Measurements from ENCODE around the gene AGAP1.

The AGAP1 gene

DNA sequence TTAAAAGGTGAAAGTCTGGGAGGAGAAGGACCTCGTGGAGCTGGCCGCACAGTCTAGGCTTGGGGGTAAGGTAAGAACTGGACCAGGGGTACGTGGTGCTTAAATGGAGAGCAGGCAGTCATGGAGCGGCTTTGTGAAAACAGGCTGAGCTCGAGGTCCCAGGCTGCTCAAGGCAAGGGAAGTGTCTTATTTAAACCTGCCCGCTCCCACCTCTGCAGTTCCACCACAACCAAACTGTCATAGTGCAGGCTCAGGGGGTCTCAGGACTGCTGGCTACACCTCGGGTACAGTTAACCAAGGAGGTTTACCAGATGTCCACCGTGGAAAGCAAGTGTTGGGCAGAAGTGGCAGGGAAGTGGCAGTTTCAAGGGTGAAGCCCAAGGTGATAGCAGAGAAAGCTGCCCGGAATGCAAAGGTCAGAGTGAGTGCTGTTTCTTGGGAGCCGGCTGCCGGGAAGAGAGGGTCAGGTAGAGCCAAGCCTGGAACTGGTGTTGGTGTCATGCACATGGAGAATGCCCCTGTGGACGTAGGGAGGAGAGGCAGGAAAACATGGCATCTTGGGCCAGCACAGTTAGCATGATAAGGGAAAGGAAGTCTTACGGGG, 471.0 kb downstream of the AGAP1 start:
- DNase-seq (ENCODE audit: low read depth): no peak
- TF ChIP-seq, protein P1, sequence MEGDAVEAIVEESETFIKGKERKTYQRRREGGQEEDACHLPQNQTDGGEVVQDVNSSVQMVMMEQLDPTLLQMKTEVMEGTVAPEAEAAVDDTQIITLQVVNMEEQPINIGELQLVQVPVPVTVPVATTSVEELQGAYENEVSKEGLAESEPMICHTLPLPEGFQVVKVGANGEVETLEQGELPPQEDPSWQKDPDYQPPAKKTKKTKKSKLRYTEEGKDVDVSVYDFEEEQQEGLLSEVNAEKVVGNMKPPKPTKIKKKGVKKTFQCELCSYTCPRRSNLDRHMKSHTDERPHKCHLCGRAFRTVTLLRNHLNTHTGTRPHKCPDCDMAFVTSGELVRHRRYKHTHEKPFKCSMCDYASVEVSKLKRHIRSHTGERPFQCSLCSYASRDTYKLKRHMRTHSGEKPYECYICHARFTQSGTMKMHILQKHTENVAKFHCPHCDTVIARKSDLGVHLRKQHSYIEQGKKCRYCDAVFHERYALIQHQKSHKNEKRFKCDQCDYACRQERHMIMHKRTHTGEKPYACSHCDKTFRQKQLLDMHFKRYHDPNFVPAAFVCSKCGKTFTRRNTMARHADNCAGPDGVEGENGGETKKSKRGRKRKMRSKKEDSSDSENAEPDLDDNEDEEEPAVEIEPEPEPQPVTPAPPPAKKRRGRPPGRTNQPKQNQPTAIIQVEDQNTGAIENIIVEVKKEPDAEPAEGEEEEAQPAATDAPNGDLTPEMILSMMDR (IDR thresholded peaks at IDR 0.05; ENCODE audit: low read depth, low read length, missing control alignments): no peak
- H3K4me3 ChIP-seq (ENCODE audit: low read depth, low read length): no peak overlapping the region

DNA sequence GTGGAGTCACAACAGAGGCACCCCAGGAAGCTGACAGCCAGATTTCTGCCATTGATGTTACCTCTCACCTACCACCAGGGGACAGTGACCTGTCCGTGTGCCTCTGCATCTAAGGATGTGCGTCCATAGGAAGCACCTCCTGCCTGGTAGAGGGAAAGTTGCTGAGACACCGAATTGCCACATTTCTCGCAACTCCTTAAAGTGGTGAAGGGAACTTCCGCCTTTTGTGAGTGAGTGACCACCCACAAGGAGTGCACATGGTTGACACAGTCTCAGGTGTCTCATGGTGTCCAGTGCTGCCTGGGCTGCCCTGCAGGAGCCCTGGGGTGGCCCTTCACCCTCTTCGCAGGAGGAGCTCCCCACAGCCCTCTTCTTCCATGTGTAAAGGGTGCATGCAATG, 472.6 kb downstream of the AGAP1 start:
- no peak for DNase-seq (ENCODE audit: low read depth)
- no peak overlapping the region for H3K4me3 ChIP-seq (ENCODE audit: low read depth, low read length)
- TF ChIP-seq, protein P1 (IDR thresholded peaks at IDR 0.05; ENCODE audit: low read depth, low read length, missing control alignments): peak; percentile 28

DNA sequence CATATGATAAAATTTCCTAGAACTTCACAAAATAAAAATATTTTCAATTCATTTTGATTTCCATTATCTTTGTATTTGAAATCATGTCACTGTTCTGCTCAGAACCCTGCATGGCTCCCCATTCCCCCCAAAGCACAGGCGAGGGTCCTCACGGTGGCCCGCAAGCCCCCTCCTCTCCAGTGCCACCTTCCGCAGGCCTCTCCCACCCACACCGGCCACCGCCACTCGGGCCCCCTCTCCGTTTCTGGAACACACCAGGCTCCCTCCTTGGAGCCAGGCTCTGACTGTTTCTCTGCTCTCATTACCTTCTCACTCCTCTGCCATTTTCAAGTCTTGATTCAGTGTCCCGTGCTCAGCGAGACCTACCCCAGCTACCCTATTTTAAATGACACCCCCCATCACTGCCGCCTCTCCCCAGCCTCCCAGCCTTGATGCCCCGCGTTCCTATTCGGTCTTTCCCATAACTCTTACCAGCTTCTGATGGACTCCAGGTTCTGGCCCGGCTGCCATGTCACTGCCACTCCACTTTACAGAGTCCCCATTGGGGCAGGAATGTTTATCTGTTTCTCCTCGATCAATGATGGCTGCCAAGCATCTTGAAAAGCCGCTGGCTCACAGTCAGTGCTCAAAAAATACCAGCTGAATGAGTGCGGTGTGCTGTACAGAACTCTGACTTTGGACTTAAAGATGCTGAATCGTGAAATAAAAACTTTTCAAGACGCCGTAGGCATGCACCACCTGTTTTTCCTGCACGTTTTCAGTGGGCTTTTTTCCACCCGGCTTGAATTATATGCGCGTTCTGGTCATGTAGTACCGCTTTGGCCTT, 473.3 kb downstream of the AGAP1 start:
- TF ChIP-seq, protein P1 (IDR thresholded peaks at IDR 0.05; ENCODE audit: low read depth, low read length, missing control alignments): no peak
- H3K4me3 ChIP-seq (ENCODE audit: low read depth, low read length): no peak overlapping the region
- DNase-seq (ENCODE audit: low read depth): no peak

GRCh38 chr2:235968155-235968554, 474.3 kb downstream of the AGAP1 start:
- no peak for DNase-seq (ENCODE audit: low read depth)
- TF ChIP-seq, protein P1 (IDR thresholded peaks at IDR 0.05; ENCODE audit: low read depth, low read length, missing control alignments): no peak
- no peak overlapping the region for H3K4me3 ChIP-seq (ENCODE audit: low read depth, low read length)

DNA sequence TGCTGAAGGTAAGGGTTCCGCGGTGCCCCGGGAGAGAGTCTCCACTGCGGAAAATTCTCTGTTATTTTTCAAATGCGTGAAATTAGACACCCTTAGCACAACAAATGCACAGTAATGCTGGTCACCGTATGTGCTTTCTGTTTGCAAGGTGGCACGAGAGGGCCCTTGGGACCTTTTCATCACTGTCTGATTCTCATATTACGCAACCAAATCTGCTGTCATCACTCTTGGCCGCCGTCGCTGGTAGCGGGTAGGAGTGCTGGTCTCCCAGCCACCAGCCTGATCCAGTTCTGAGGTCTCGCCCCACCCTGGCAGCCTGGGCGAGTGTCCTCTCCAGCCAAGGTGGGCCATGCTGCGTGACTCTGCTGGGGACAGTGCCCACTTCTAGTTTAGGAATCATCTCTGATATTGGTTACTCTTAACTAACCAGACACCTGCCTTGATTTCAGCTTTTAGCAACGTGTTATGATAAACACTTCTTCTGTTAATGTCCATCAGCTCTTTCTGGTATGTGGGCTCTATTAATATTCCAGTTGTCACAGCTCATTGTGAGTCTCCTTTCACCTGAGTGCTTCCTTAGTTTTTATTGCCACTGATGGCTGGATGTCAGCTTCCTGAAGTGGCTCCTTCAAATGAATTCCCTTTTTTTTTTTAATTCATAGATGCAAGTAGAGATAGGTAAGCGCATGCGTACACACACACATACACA, 474.9 kb downstream of the AGAP1 start:
- TF ChIP-seq, protein P1 (IDR thresholded peaks at IDR 0.05; ENCODE audit: low read depth, low read length, missing control alignments): no peak
- H3K4me3 ChIP-seq (ENCODE audit: low read depth, low read length): no peak overlapping the region
- no peak for DNase-seq (ENCODE audit: low read depth)

DNA sequence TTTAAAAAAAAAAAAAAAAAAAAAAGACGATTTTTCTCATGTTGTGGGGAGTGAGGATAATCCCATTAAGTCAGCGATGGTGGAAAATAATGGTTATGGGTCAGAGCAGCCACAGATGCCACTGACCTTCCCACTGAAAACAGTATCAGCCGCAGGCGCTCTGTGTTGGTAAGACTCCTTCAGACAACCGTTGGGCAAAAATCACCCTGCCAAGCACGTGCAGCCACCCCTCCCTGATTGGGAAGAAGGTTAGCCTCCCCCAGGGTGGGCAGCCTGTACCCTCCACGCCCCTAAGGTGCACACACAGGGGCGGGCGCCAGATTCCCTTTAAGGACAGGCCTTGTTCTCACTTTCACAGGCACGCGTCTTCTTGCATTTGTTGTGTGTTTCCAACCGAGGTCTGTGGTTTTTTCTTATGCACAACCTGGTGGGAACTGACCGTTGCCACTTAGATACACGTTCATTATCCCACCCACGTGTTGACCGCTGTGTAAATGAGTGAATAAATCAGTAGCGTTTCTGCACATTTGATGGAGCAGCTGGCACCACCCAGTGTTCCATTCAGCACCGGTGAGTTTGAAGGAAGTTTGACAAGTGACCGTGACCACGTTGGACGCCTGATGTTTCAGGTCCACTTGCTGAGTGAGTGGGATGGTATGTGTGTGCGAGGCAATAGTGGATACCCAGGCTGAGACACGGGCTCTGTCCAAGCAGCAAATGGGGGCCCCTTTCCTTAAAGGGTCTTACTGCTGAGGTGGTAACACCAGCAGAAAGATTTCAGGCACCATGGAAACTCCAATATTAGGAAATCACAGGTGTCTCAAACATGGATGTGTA, 476.6 kb downstream of the AGAP1 start:
- H3K4me3 ChIP-seq (ENCODE audit: low read depth, low read length): no peak overlapping the region
- TF ChIP-seq, protein P1 (IDR thresholded peaks at IDR 0.05; ENCODE audit: low read depth, low read length, missing control alignments): no peak
- DNase-seq (ENCODE audit: low read depth): no peak

Data from GM12864 (cell line).